H9 (cell line): ENCODE results near the gene TIAM1. TPM values are rescaled to one million over a fixed set of nuclear protein-coding genes. Genes with fewer than 3 reads are reported as not detected.

Experiments used
- DNase-seq: peaks from one replicate; pipeline ENCODE4 v3.0.0-alpha.2; 2017
- H2AFZ ChIP-seq: one replicate; pipeline ENCODE4 v1.6.1; 2013; ENCODE audit warnings: mild to moderate bottlenecking, low read length, control low read depth, moderate library complexity
- H2AK5ac ChIP-seq: 2 replicates; pipeline ENCODE4 v1.6.1; 2013; ENCODE audit warnings: low read length, control low read depth, mixed read lengths; ENCODE audit not compliant: insufficient read length
- H2BK120ac ChIP-seq: one replicate; pipeline ENCODE4 v1.6.1; 2013; ENCODE audit warnings: low read depth, mild to moderate bottlenecking, low read length, control low read depth, inconsistent platforms; ENCODE audit not compliant: poor library complexity, severe bottlenecking
- H2BK12ac ChIP-seq: 2 replicates; pipeline ENCODE4 v1.6.1; 2013; ENCODE audit warnings: low read length, control low read depth, mixed read lengths, low read depth; ENCODE audit not compliant: insufficient read length
- H2BK15ac ChIP-seq: 2 replicates; pipeline ENCODE4 v1.6.1; 2013; ENCODE audit warnings: low read depth, low read length, control low read depth
- H2BK20ac ChIP-seq: one replicate; pipeline ENCODE4 v1.6.1; 2013; ENCODE audit warnings: low read depth, mild to moderate bottlenecking, low read length, control low read depth, inconsistent platforms; ENCODE audit not compliant: poor library complexity, severe bottlenecking
- H2BK5ac ChIP-seq: 2 replicates; pipeline ENCODE4 v1.6.1; 2013; ENCODE audit warnings: low read length, control low read depth, mixed read lengths; ENCODE audit not compliant: insufficient read length
- H3K14ac ChIP-seq: 2 replicates; pipeline ENCODE4 v1.6.1; 2013; ENCODE audit warnings: low read length, control low read depth; ENCODE audit not compliant: insufficient read depth
- H3K18ac ChIP-seq: 2 replicates; pipeline ENCODE4 v1.6.1; 2013; ENCODE audit warnings: low read depth, mild to moderate bottlenecking, mixed read lengths, low read length, control low read depth; ENCODE audit not compliant: insufficient read length
- H3K23ac ChIP-seq: 2 replicates; pipeline ENCODE4 v1.6.1; 2013; ENCODE audit warnings: low read length, control low read depth, mixed read lengths, low read depth; ENCODE audit not compliant: insufficient read length
- H3K23me2 ChIP-seq: 2 replicates; pipeline ENCODE4 v1.6.1; 2013; ENCODE audit warnings: low read depth, mild to moderate bottlenecking, mixed read lengths, low read length, control low read depth; ENCODE audit not compliant: insufficient read length, poor library complexity, severe bottlenecking
- H3K27ac ChIP-seq: 2 replicates; pipeline ENCODE4 v1.5.1; 2013; ENCODE audit warnings: low read length, control low read depth, mixed read lengths, low read depth; ENCODE audit not compliant: insufficient read length
- H3K27me3 ChIP-seq: 2 replicates; pipeline ENCODE4 v1.6.1; 2013; ENCODE audit warnings: low read length, control low read depth, inconsistent platforms; ENCODE audit not compliant: insufficient read depth
- H3K4ac ChIP-seq: 2 replicates; pipeline ENCODE4 v1.6.1; 2013; ENCODE audit warnings: low read depth, mild to moderate bottlenecking, control low read depth, inconsistent platforms, low read length, moderate library complexity
- H3K4me1 ChIP-seq: 2 replicates; pipeline ENCODE4 v1.6.1; 2013; ENCODE audit warnings: low read length, control low read depth, inconsistent platforms; ENCODE audit not compliant: insufficient read depth
- H3K4me2 ChIP-seq: 2 replicates; pipeline ENCODE4 v1.6.1; 2013; ENCODE audit warnings: low read length, control low read depth, mixed read lengths; ENCODE audit not compliant: insufficient read length, insufficient read depth
- H3K56ac ChIP-seq: 2 replicates; pipeline ENCODE4 v1.6.1; 2013; ENCODE audit warnings: low read depth, mild to moderate bottlenecking, mixed read lengths, low read length, control low read depth; ENCODE audit not compliant: insufficient read length
- H3K79me1 ChIP-seq: 2 replicates; pipeline ENCODE4 v1.6.1; 2013; ENCODE audit warnings: low read depth, mild to moderate bottlenecking, moderate library complexity, low read length, control low read depth, inconsistent platforms; ENCODE audit not compliant: insufficient read depth, poor library complexity, severe bottlenecking
- H3K79me2 ChIP-seq: 2 replicates; pipeline ENCODE4 v1.6.1; 2013; ENCODE audit warnings: low read length, control low read depth, inconsistent platforms; ENCODE audit not compliant: insufficient read depth
- H3K9ac ChIP-seq: 2 replicates; pipeline ENCODE4 v1.6.1; 2013; ENCODE audit warnings: low read length, control low read depth, mixed read lengths; ENCODE audit not compliant: insufficient read length; ENCODE audit errors: extremely low read depth
- H3K9me3 ChIP-seq: one replicate; pipeline ENCODE4 v1.6.1; 2013; ENCODE audit warnings: low read depth, low read length, inconsistent platforms; ENCODE audit not compliant: control insufficient read depth
- H3T11ph ChIP-seq: one replicate; pipeline ENCODE4 v1.6.1; 2013; ENCODE audit warnings: mild to moderate bottlenecking, low read length, control low read depth, inconsistent platforms
- H4K20me1 ChIP-seq: one replicate; pipeline ENCODE4 v1.6.1; 2013; ENCODE audit not compliant: control insufficient read depth, insufficient read length, insufficient read depth
- H4K5ac ChIP-seq: 2 replicates; pipeline ENCODE4 v1.6.1; 2013; ENCODE audit warnings: low read depth, mild to moderate bottlenecking, mixed read lengths, low read length, control low read depth; ENCODE audit not compliant: insufficient read length
- H4K8ac ChIP-seq: replicated peaks from 2 replicates; pipeline ENCODE4 v1.6.1; 2013; ENCODE audit warnings: low read length, control low read depth, mixed read lengths, low read depth; ENCODE audit not compliant: insufficient read length
- H4K91ac ChIP-seq: 2 replicates; pipeline ENCODE4 v1.6.1; 2013; ENCODE audit warnings: low read depth, mild to moderate bottlenecking, moderate library complexity, mixed read lengths, low read length, control low read depth; ENCODE audit not compliant: insufficient read length
- H3K27ac Mint-ChIP-seq, 3 experiments: 2 replicates in 2 of 3; 3 replicates in 1 of 3; pipeline ENCODE4 v1.8.0; 2020 to 2021; ENCODE audit warnings: mixed read lengths in 3 of 3, mild to moderate bottlenecking in 1 of 3, moderate library complexity in 1 of 3
- H3K27me3 Mint-ChIP-seq: 2 replicates; pipeline ENCODE4 v1.8.0; 2021; ENCODE audit warnings: low read depth, mild to moderate bottlenecking, moderate library complexity, mixed read lengths
- H3K36me3 Mint-ChIP-seq, 3 experiments: 2 replicates in 2 of 3; 3 replicates in 1 of 3; pipeline ENCODE4 v1.8.0; 2020 to 2021; ENCODE audit warnings: low read depth in 3 of 3, mixed read lengths in 3 of 3; ENCODE audit not compliant: insufficient read depth in 1 of 3
- H3K4me1 Mint-ChIP-seq, 2 experiments: 2 replicates each; pipeline ENCODE4 v1.8.0; 2020; ENCODE audit warnings: mixed read lengths in 2 of 2
- H3K4me3 Mint-ChIP-seq, 2 experiments: 2 replicates in 1 of 2; 3 replicates in 1 of 2; pipeline ENCODE4 v1.8.0; 2020 to 2021; ENCODE audit warnings: mild to moderate bottlenecking in 2 of 2, mixed read lengths in 2 of 2, moderate library complexity in 1 of 2
- H3K9me3 Mint-ChIP-seq, 2 experiments: 2 replicates in 1 of 2; 3 replicates in 1 of 2; pipeline ENCODE4 v1.8.0; 2020; ENCODE audit warnings: mild to moderate bottlenecking in 2 of 2, mixed read lengths in 2 of 2, moderate library complexity in 1 of 2
- WGBS: extraction: QIAGEN DNeasy Blood & Tissue Kit; methylation state at CpG from one replicate; pipeline ENCODE4 v1.1.7; 2013; ENCODE audit warnings: missing lambda C conversion rate, low lambda C conversion rate, mixed read lengths; ENCODE audit not compliant: insufficient read length; ENCODE audit errors: extremely low coverage; 5-methylcytosine and 5-hydroxymethylcytosine counted together
- total RNA-seq: library from RNA; stranded (reverse); gene quantifications from 2 replicates; pipeline ENCODE4 v1.2.1, GENCODE V29; 2021
- TF ChIP-seq, protein P1 (sequence below): fragments of 200-600 bp; sonication (generic); conservative IDR thresholded peaks from 3 replicates; pipeline ENCODE4 v1.8.0; 2021; ENCODE audit warnings: antibody characterized with exemption, mild to moderate bottlenecking

Gene TIAM1
- total RNA-seq, 1 experiment from 2014 or later: 23.1 TPM

- Histone ChIP-seq H4K5ac (no peak overlapping the region), H3T11ph (no peak overlapping the region), H4K8ac (no peak overlapping the region), H2AK5ac (no peak overlapping the region), H3K4ac (no peak overlapping the region), H2BK15ac (no peak overlapping the region), H3K4me2 (no peak overlapping the region), H3K79me1 (no peaks in the 10 kb centered on the region), H2BK5ac (no peak overlapping the region), H3K23me2 (no peaks in the 10 kb centered on the region), H3K14ac (no peak overlapping the region; the same call in 1 of the 2 replicates), H3K9me3 (no peaks in the 10 kb centered on the region), H3K18ac (no peak overlapping the region), H2BK20ac (no peak overlapping the region), H3K27me3 (no peaks in the 10 kb centered on the region), H4K20me1 (no peaks in the 10 kb centered on the region), H2BK12ac (no peak overlapping the region), H2AFZ (no peak overlapping the region), H4K91ac (no peak overlapping the region), H3K23ac (no peak overlapping the region), H3K4me1 (peaks cover 6% of the 10 kb centered on the region), H3K79me2 (no peaks in the 10 kb centered on the region), H3K27ac (no peak overlapping the region), H2BK120ac (no peak overlapping the region), H3K56ac (no peak overlapping the region), H3K9ac (no peak overlapping the region)
- TF ChIP-seq, protein P1, sequence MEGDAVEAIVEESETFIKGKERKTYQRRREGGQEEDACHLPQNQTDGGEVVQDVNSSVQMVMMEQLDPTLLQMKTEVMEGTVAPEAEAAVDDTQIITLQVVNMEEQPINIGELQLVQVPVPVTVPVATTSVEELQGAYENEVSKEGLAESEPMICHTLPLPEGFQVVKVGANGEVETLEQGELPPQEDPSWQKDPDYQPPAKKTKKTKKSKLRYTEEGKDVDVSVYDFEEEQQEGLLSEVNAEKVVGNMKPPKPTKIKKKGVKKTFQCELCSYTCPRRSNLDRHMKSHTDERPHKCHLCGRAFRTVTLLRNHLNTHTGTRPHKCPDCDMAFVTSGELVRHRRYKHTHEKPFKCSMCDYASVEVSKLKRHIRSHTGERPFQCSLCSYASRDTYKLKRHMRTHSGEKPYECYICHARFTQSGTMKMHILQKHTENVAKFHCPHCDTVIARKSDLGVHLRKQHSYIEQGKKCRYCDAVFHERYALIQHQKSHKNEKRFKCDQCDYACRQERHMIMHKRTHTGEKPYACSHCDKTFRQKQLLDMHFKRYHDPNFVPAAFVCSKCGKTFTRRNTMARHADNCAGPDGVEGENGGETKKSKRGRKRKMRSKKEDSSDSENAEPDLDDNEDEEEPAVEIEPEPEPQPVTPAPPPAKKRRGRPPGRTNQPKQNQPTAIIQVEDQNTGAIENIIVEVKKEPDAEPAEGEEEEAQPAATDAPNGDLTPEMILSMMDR: no peak
- peaks cover 0 to 6% (median 6%) of the 10 kb centered on the region in 3 experiments; a peak in 4 of 7 replicates for H3K36me3 Mint-ChIP-seq
- no peak overlapping the region for H3K4me3 Mint-ChIP-seq
- no peaks in the 10 kb centered on the region for H3K27me3 Mint-ChIP-seq
- H3K4me1 Mint-ChIP-seq: peaks cover 16 to 19% of the 10 kb centered on the region in 2 experiments
- no CpG with 5 or more reads among the region's 5 CpGs for WGBS
- H3K9me3 Mint-ChIP-seq: peaks cover 3 to 15% of the 10 kb centered on the region in 2 experiments; a peak in 4 of 5 replicates
- no peak for DNase-seq
- H3K27ac Mint-ChIP-seq: peak overlapping the region in 2 of 3 experiments; percentile 45 to 60; a peak in 4 of 7 replicates
These were observed 59.2 kb downstream of the TIAM1 start for GRCh38 chr21:31284797-31285397.
